Kasumi-1 (cell line): ENCODE results near the gene RBM24.

Experiments used
- DNase-seq, 2 experiments: peaks; one replicate each; lab custom pipeline; 2025; lab: John Stamatoyannopoulos, UW

The RBM24 gene

DNA sequence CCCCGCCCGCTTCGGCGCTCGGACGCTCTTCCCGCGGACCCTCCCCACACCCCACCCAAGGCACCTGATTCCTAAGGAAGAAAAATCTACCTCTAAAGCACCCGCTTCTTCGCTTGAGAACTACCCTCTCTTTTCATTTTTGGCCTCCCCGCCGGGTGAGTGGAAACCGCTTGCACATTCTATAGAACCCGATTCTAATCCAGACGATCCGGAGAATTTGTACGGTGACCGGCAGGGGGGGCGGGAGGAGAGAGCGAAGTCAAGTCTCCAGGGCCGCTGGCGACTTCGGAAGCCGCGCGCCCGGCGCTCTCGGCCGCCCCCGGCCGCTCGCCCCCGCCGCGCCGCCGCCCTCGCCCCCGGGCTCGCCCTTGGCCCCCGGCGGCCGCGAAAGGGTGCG lies at the start of gene RBM24:
Gene RBM24, plus strand, starts transcription at position 262 of the 397 bp plus-strand sequence. CDS start 221 bp downstream, outside the sequence.
- no peak for DNase-seq

DNA sequence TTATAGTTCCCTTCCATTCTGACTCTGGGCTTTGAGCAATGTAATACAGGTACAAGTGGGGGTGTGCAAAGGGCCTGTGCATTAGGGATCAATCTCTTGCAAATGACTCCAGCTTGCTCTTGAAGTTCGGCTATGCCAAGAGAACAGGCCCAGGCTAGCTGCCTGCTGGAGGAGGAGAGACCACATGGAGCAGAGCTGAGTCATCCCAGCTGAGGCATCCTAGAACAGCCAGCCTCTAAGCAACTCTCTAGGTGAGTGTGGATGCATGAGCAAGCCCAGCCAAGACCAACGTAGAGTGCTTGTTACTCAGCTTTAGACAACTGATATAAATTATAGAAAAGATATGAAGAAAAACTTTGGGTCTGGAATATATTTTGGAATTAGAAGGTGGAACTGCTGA lies 47.6 kb upstream of the RBM24 start:
- DNase-seq: no peak

DNA sequence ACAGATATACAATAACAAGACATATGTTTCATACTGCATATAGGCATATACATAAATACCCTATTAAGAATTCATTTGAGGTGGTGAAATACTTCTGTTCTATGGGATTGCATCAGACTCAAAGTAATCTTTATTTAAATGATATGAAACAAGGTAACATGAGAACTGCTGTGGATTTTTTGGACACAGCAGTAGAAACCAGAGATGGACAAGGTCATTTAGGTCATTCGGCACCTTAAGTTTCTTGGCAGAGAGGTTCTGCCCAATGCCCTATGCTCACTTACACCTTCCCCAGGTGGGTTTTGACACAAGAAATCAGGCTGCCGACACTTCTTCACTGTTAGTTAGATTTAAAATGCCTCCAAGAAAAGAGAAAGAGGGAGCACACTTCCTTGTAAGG lies 43.9 kb upstream of the RBM24 start:
- no peak for DNase-seq

DNA sequence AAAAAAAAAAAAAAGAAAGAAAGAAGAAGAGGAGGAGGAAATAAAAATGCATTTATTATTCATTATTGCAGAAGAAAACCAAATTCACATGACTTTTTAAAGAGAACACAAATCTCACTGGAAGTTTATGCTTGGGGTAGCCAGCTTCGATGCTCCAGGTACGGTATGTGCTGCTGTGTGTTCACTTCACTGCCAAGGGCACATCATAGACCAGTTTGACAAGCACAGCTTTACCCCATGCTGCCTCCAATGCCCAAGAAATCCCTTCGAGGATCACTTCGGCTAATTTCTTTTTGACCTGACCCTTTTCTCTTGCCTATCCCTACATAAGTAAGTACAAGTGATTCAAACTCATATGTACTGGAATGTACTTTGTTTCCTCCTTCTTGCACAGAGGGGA lies 41.9 kb upstream of the RBM24 start:
- no peak for DNase-seq

DNA sequence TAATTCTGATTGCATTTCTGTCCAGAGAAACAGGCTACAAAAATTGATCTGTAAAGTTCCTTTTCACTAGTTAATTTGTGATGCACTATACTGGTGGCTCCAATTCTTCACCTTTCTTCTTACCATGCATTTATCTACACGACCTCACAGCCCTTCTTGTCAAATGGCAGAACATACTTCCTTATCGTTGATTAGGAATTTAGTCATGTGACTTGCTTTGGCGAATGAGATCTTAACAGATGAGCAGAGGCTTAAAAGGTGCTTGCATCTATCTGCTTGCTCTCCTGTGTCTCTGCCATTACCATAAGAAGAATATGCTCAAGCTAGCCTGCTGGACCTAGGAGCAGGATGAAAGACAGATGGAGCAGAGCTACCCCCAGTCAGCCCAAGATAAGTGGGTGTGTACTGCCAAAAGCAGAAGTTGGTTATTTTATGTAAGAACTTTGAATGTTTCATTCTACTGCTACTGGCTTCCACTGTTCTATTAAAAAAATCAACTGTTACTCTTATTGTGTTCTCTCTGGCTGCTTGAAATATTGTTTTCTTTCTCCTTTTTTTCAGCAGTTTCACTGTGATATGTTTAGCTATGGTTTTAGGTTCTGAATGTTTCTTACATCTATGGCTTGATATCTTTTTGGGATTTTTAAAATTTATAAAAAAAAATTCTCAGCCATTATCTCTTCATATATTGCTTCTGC lies 40.2 kb upstream of the RBM24 start:
- DNase-seq: peak; percentile 8 to 12

DNA sequence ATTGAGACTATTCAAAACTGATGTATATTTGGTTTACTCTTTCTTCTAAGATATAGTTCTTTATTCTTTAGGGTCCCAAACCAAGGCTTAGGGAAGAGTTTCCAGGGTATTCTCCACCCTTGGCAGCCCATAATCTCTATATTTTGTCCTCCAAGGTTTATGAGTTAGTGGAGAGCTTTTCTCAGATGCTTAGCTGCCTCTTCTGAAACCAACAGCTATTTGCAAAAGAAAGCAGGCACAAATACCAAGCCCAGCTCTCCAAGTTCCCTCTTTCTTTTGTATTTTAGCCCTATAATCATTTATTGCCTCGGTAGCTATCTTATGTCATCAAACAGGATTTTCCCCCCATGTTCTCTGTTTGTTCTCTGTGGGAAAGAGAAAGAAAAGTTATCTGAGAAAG lies 39.1 kb upstream of the RBM24 start:
- no peak for DNase-seq

DNA sequence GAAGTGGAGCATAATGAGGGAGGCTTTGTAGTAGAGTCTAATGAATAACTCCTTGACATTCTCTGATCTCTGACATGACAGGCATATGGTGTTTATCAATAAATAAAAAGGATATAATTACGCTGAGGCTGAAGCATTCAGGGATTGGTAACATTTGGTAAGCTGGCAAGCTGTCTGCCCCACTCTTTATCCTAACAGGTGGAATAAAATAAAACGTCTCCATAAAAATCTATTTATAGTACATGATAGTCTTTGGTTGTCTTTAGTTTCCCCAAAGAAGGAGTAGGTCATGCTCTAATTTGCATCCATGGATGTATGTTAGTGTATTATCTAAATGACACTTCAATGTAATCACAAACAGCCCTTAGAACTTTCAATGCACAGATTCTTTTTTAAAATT lies 30.9 kb upstream of the RBM24 start:
- no peak for DNase-seq

DNA sequence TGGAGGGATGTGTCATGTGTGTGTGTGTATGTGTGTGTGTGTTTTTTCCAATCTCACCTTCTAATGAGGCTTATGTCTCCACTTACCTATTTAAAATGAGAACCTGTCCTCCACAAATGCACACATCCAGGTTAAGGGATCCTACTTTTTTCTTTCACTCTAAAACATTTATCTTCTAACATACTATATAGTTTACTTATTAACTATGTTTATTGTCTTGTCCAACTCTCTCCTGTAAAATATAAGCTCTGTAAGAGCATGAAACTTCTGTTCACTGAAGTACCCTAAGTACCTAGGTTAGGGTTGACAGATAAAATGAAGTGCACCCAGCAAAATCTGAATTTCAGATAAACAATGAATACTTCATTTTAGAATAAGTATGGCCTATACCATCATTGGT lies 29.2 kb upstream of the RBM24 start:
- DNase-seq: no peak

DNA sequence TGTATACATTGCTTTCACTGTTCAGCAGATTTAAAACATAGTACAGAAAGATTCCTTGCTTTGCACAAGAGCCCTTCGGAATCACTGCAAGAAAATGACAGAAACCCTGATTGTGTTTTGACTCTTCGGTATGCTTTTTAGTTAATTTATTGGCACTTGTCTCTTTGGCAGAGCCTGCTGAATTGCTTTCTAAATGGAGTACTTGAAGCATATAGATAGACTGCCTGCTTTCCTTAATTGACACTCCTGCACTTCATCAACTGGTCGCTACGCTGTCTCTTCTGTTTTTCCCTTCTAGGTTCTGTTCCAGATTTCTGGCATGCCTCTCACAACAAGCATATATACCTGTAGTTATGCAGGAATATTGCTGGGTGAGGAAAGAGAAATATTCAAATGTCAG lies 22.4 kb upstream of the RBM24 start:
- no peak for DNase-seq

DNA sequence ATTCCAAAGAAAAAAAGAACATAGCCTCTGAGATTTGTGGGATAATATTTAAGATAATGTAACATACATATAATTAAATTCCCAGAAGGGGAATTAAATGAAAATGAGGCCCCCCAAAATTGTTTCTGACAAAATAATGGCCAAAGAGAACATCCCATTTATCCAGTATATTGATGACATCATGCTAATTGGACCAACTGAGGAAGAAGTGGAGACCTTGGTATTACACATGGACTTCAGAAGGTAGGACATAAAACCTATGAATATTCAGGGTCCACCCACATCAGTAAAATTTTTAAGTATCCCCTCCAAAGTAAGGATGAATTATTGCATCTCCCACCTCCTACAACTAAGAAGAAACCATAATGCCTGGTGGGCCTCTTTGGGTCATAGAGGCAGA lies 15.6 kb upstream of the RBM24 start:
- no peak for DNase-seq

DNA sequence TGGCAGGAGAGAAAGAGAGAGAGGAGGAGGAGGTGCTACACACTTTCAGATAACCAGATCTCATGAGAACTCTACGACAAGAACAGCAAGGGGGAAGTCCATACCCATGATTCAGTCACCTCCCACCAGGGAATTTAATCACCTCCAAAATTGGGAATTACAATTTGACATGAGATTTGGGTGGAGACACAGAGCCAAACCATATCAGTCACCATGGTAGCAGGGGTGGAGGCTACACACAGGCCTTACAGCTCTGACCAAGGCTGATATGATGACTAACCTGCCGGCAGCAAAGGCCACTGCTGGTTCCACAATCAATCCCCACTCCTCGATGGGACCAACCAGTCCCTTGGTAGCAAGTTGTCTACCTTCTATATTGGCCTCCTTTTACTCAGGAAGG lies 13.6 kb upstream of the RBM24 start:
- DNase-seq: no peak

DNA sequence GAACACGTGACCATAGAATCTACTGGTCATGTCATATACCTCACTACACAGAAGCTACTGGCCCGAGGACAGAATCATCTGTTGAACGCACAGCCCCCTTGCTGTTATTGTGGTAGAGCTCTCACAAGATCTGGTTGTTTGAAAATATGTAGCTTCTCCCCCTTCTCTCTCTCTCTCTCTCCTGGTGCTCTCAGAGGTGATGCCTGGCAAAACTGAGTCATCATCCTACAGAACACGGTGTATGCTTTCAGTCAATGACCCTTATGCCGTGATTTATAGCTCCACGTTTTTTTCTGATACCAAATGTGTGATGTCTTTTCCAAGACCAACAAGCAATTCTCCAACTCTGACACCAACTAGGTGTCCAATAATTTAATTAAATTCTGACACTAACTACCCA lies 13.0 kb upstream of the RBM24 start:
- DNase-seq: no peak

DNA sequence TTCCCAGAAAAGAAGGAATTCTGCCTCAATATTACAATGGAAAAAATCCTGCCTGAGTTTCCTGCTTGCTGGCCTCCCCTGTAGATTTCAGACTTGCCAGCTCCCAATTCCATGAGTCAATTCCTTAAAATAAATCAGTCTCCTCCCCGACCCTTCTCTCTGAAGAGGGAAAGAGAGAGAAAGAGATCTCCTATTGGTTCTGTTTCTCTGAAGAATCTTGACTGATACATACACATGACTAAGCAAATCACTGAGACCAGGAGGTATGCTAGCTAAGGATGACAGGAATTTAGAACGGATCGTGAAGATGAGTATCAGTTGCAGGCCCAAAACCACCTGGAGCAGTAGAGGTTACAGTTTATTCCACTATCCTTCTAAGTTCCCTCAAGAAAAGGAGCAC lies 11.3 kb upstream of the RBM24 start:
- DNase-seq: no peak

DNA sequence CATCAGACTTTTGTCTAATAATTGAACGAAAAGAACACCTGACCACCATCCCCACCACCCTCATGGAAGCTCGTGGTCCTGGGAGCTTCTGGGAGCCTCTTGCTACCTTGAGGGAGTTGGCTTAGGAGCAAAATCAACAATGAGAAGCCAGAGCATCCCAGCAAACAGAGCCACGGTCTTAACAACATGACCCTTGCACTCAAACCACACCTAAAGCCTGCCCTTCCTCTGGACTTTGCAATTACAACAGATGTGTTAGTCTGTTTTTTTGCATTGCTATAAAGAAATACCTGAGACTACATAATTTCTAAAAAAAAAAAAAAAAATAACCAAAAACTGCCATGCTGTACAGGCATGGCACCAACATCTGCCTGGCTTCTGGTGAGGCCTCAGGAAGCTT lies 9.5 kb upstream of the RBM24 start:
- no peak for DNase-seq

DNA sequence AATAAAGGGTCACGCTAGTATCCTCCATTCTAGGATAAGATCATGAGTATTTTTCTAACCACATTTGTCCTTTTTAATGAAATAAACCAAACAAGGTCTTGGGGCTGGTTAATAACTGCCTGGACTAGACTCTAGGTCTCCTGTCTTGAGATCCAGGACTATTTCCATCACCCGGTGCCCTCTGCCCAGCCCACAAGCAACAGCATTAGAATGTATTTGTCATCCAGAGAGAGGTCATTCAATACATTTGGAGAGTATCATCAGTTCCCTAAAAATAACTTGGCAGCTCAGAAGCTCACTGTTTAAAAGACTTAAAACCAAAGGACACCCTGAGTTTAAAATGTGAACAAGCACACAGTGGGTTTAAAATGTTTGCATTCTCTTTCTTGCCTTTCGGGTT lies 4.4 kb upstream of the RBM24 start:
- DNase-seq: no peak

DNA sequence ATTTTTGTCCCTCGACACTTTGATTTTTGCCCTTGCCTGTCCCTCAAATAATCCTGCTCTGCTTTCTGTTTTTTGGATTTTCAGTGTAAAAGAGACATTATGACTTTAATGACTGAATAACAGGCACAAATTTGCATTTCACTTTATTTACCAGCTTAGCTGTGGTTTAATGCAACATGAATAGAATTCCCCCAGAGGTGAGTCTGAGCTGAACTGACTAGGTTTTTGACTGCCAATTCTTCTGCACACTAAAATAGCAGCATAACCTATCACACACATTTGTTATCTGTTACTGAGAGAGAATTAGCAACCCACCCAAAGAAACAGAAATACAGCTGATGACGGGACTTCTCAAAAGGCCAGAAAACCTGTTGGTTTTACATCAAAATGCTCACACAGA lies 3.9 kb upstream of the RBM24 start:
- no peak for DNase-seq

DNA sequence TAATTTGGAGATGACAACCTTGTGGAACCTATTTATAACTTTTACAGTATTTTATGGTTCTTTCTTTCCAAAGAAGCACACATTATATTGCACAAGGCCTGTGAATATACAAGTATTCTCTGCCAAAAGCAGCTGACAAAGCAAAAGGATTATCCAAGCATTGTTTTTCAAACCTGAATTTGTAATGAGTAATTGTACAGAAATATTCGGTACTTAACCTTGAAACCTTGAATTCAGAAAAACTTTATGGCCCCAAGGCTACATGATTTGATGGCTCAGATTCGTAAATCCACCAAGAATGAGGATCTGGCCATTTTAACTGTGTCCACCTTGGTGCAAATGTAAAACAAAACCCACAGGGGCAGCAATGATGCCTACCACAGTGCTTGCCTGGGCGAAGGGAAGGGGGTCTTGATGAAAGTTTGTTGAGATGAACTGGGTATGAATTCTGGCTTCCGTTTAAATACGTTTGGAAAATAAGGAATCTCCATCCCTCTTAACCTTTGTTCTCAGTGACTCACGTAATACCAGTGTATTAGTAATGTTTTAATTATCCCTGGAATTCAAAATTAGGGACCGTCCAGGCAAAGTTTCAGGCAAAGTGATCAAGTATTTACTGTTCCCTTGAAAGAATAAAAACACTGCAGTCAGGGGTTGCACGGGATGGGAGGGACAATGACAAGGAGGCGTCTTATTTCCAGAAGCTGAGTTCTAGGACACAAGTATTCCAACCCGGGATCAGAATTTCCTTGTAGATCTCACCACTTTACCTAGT lies 2.7 kb upstream of the RBM24 start:
- no peak for DNase-seq

DNA sequence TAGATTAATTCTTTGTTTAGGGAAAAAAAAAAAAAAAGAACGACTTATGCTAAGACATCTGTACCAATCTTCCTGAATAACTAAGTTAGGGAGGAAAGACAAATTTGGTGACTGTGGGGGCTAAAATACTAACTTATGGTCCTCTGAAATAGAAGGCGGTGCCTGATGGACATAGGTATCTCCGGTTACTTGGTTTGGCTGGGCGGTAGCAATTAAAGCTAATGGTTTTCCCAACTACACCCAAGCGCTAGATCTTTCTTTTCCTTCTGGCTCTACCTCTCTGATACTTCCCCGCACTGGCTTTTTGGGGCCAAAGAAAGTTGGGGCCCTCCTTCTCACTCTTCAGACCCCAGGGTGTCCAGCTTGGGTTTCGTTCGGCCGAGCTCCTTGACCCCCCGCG lies 1.0 kb upstream of the RBM24 start:
- no peak for DNase-seq

DNA sequence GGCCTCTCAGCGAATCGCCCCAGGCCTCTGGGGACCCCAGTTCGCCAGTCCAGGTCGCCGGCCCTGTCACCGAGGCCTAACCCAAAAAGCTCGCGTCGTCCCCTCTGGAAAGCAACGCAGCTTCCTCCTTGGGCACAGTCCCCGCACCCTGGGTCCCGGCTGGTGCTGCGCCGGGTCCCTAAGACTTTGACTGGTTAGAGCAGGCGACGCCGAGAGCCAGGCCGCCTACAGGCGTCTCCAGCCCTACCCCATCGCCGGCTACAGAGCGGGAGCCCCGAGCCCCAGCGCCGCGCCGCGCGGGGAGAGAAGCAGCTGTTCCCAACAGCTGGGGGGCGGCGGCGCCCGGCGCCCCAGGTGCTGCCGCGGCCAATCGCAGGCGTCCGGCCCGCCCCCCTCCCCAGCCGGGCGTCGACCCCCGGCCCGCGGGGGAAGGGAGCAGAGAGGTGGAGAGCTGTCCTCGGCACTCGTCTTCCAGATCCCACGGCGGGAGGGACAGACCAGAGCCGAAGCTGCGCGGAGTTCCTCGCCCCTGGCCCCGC lies 540 bp upstream of the RBM24 start:
- DNase-seq: no peak

DNA sequence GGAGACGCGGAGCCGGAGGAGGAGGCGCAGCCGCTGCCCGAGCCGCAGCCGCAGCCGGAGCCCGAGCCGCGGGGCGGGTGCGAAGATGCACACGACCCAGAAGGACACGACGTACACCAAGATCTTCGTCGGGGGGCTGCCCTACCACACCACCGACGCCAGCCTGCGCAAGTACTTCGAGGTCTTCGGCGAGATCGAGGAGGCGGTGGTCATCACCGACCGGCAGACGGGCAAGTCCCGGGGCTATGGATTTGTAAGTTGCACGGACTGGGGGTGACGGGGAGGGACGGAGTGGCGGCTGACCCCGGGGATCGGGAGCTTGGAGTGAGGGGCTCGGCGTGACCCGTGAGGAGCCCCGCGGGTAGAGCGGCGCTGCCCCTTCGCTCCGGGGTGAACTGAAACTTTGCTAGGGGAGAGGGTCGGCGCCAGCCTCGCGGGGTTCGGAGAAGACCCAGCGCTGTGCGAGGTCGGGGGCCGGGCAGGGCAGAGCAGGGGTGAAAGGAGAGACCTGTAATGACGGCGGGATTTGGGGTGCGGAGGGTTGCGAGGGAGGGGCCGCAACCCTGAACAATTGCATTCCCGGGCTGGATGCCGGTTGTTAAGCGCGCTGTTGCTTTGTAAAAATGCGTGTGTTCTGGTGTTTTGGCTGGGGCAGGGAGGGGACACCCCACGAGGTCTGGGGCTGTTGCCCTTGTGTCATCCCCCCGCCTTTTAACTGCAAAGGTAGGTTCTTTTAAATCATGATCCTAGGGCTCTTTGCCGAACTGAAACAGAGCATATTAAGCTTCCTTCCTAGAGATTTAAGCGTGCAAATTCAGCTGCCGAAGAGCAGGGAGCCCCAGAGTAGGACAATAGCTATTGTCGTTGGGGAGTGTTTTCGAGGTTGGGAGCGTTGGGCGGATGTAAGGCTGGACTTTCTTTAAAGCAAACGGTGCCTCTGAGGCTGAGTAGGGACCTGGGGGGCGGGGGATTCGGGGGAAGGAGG lies 628 bp downstream of the RBM24 start:
- no peak for DNase-seq

DNA sequence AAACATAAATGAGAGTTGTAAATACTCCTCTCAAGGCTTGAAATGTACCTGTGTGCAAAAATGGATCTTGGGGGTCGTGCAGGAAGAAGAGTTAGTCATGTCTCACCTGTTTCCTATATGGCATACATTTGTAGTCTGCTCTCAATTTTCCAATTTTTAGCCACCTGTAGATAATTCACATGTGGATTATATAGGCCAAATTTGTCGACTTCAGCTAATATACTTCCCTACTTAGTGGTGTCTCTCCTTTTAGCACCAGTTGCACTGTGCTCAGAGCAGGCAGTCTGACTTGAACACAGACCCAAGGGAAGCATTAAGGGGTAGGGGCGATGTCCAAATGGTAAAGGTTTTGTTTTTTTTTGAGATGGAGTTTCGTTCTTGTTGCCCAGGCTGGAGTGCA lies 1.9 kb downstream of the RBM24 start:
- DNase-seq: no peak

DNA sequence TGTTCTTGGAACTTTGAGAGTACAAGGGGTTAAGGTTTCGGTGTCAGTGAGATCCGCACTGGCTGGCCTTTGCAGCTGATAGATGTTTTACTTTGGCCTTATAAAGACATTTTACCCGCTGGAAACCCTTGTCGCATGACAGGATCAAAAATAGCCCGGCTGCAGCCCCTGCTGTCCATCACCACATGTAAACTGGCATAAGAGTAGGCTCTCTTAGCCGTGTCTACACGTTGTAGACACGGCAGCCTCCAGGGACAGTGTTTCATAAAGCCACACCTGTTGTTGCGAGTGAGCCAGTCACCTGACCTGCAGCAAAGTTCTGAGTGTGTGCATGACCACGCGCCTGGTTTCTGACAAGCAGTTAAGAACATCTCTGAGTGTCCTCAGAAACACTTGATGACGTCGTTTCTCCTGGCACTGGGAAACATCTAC lies 8.5 kb downstream of the RBM24 start:
- DNase-seq: no peak
